Amniotic stem cell (primary cell): ENCODE results near the gene PRKCB.
A peak's percentile ranks its signal among the peaks of the same experiment; 100 is the strongest.
"Not testable (repeated sequence)": the region's sequence is repeated elsewhere in the genome, so short reads cannot be mapped to it uniquely, and the experiment has no call there.

Experiments
- DNase-seq: peaks from one replicate; lab custom pipeline; 2025; lab: John Stamatoyannopoulos, UW

PRKCB gene

GRCh38 chr16:23902748-23903414 is 67.1 kb downstream of the PRKCB start:
- no peak for DNase-seq

- peak; percentile 81 for DNase-seq
Measured at GRCh38 chr16:23905027-23905426, 69.2 kb downstream of the PRKCB start.

GRCh38 chr16:23907457-23907902 is 71.7 kb downstream of the PRKCB start:
- no peak for DNase-seq

- no peak for DNase-seq
Measured at GRCh38 chr16:23907903-23908302, 72.1 kb downstream of the PRKCB start.

- no peak for DNase-seq
Measured at GRCh38 chr16:23908790-23909189, 73.0 kb downstream of the PRKCB start.

- DNase-seq, result no peak
Measured at GRCh38 chr16:23909792-23910418, 74.1 kb downstream of the PRKCB start.

GRCh38 chr16:23914946-23915530 is 79.3 kb downstream of the PRKCB start:
- DNase-seq, result no peak

GRCh38 chr16:23916552-23916951 is 80.8 kb downstream of the PRKCB start:
- not testable (repeated sequence) for DNase-seq

GRCh38 chr16:23917621-23918020 is 81.8 kb downstream of the PRKCB start:
- DNase-seq, result no peak

- DNase-seq, result no peak
Measured at GRCh38 chr16:23920446-23920845, 84.7 kb downstream of the PRKCB start.

GRCh38 chr16:23920899-23921298 is 85.1 kb downstream of the PRKCB start:
- no peak for DNase-seq

- no peak for DNase-seq
Measured at GRCh38 chr16:23922406-23922805, 86.6 kb downstream of the PRKCB start.

GRCh38 chr16:23924128-23924527 is 88.3 kb downstream of the PRKCB start:
- DNase-seq, result no peak

GRCh38 chr16:23927796-23928195 is 92.0 kb downstream of the PRKCB start:
- no peak for DNase-seq

GRCh38 chr16:23929237-23929636 is 93.5 kb downstream of the PRKCB start:
- DNase-seq, result no peak

GRCh38 chr16:23929856-23930255 is 94.1 kb downstream of the PRKCB start:
- DNase-seq, result no peak

- DNase-seq, result no peak
Measured at GRCh38 chr16:23930791-23931190, 95.0 kb downstream of the PRKCB start.

GRCh38 chr16:23931199-23931598 is 95.4 kb downstream of the PRKCB start:
- DNase-seq, result no peak

GRCh38 chr16:23933650-23934049 is 97.9 kb downstream of the PRKCB start:
- DNase-seq, result not testable (repeated sequence)

- DNase-seq, result no peak
Measured at GRCh38 chr16:23934610-23935236, 98.9 kb downstream of the PRKCB start.

GRCh38 chr16:23940111-23940510 is 104.3 kb downstream of the PRKCB start:
- no peak for DNase-seq

- DNase-seq, result no peak
Measured at GRCh38 chr16:23941025-23941424, 105.2 kb downstream of the PRKCB start.

GRCh38 chr16:23941963-23942564 is 106.3 kb downstream of the PRKCB start:
- DNase-seq, result no peak
